ENCODE data around the gene MAGEA6.

MAGEA6 gene

DNA sequence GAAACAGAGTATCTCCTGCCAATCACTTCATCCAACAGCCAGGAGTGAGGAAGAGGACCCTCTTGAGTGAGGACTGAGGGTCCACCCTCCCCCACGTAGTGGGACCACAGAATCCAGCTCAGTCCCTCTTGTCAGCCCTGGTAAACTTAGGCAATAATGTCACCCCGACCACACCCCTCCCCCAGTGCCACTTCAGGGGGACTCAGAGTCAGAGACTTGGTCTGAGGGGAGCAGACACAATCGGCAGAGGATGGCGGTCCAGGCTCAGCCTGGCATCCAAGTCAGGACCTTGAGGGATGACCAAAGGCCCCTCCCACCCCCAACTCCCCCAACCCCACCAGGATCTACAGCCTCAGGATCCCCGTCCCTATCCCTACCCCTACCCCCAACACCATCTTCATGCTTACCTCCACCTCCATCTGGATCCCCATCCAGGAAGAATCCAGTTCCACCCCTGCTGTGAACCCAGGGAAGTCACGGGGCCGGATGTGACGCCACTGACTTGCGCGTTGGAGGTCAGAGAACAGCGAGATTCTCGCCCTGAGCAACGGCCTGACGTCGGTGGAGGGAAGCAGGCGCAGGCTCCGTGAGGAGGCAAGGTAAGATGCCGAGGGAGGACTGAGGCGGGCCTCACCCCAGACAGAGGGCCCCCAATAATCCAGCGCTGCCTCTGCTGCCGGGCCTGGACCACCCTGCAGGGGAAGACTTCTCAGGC, 36.1 kb downstream of the MAGEA6 start, which contains the start of the genes CSAG1 and MAGEA12:
CSAG1 (minus strand) TSS at position 461 of the 715 bp plus-strand sequence. CDS start 1,261 bp downstream, outside the sequence.
MAGEA12 (plus strand) TSS at position 497 of the 715 bp plus-strand sequence. CDS start 2,405 bp downstream, outside the sequence.
- DNase-seq = no peak

DNA sequence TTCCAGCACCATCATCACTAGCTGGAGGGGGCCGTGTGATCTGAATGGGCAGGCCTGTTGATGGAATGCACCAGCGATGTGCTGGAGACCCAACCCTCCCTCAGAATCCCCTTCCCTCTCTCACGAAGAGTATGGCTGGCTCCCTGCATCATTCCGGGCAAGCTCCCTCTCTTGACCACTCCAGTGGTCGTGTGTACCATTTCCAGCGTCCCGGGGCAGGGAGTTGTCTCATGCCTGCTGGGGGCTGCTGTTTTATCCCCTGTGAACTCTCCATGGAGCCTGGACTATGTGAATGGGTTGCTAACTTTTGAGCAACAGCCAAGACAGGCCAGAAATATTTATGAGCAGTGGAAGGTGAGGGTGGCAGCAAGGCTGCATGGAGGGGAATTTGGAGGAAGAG, 44.1 kb downstream of the MAGEA6 start:
- no peak for DNase-seq

Measured in T-helper 9 cell (primary cell).